Epithelial cell of prostate (primary cell): ENCODE data around the gene GLRX3.
"Not testable (repeated sequence)": the region's sequence is repeated elsewhere in the genome, so short reads cannot be mapped to it uniquely, and the experiment has no call there.

Source experiments
- DNase-seq: peaks from one replicate; pipeline ENCODE4 v3.0.0-alpha.2; 2011; ENCODE audit warnings: low read depth, low spot score
- H3K27ac ChIP-seq: fragments of 450-650 bp; 2 replicates; pipeline ENCODE4 v1.5.1; 2017; ENCODE audit warnings: mild to moderate bottlenecking

Gene GLRX3

DNA sequence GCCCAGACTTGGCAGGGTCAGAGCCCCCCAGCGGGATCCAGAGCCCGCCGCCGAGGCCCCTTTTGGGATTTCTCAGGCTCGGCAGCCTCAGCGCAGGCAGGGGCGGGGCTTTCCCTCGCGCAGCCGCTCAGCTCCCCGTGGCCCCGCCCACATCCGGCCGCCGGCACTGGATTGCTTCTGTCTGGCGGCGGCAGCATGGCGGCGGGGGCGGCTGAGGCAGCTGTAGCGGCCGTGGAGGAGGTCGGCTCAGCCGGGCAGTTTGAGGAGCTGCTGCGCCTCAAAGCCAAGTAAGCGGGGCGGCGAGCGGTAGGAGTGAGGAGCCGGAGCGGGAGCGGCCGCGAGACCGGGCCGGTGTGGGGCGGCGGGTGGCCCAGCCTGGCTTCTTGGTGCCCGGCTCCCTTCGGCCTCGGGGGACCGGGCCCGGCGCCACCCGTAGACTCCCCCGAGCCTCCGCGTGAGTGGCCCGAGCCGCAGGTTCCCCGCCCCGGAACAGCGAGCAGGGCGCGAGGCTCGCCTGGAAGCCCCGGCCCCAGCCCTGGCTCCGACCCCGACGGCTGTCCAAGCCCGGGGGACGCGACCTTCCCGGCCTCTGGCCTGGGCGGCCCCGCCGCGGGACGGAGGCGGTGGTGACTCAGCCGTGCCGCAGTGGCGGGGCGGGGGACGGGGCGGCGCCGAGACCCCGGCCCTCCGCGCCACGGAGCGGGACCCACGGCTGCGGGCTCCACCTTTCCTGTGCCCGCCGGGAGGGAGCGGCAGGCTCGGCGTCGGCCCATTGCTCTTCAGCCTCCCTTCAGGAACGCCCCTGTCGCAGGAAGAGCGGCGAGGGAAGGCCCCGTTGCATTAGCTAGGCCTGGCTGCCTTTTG lies at the start of gene GLRX3:
GLRX3 (plus strand) TSS at position 166 of the 864 bp plus-strand sequence; CDS start at position 196, 30 bp downstream.
- peak; percentile 24 for DNase-seq
- peak within 1 kb of the TSS; percentile 93 for H3K27ac ChIP-seq

DNA sequence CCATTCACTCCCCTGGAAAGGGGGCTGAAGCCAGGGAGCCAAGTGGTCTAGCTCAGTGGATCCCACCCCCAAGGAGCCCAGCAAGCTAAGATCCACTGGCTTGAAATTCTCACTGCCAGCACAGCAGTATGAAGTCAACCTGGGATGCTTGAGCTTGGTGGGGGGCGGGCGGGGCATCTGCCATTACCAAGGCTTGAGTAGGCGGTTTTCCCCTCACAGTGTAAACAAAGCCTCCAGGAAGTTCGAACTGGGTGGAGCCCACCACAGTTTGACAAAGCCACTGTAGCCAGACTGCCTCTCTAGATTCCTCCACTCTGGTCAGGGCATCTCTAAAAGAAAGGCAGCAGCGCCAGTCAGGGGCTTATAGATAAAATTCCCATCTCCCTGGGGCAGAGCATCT lies 45.6 kb upstream of the GLRX3 start:
- not testable (repeated sequence) for H3K27ac ChIP-seq, DNase-seq

DNA sequence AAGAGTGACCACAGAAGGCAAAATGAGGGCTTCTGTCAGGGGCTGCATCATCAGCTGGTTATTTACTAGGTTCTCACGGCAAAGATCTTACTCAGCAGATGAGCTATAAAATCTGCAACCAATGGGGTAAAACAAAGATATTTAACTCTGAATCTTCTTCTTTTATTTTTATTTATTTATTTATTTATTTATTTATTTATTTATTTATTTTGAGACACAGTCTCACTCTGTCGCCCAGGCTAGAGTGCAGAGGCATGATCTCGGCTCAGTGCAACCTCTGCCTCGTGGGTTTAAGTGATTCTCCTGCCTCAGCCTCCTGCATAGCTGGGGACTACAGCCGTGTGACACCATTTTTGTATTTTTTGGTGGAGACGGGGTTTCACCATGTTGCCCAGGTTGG lies 36.8 kb upstream of the GLRX3 start:
- DNase-seq, result no peak
- H3K27ac ChIP-seq, result no peak overlapping the region

DNA sequence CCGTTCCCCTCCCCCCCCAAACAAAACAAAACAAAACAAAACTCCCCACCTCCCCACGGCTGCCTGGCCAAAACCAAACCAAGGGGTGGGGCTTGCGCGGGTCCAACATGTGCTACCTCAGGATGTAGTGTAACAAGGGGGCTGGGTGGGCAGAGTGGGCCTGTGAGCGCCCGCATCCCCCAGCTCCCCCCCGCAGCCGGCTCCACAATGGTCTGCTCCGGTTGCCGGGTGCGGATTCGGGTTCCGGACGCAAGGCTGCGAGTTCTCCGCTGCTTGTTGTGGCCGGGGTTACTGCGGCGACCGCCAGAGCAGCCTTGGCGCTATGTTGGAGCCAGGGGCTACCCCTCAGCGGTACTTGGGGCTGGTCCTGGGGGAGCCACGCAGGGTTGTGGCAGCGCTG lies 30.5 kb upstream of the GLRX3 start:
- DNase-seq, result no peak
- no peak overlapping the region for H3K27ac ChIP-seq

DNA sequence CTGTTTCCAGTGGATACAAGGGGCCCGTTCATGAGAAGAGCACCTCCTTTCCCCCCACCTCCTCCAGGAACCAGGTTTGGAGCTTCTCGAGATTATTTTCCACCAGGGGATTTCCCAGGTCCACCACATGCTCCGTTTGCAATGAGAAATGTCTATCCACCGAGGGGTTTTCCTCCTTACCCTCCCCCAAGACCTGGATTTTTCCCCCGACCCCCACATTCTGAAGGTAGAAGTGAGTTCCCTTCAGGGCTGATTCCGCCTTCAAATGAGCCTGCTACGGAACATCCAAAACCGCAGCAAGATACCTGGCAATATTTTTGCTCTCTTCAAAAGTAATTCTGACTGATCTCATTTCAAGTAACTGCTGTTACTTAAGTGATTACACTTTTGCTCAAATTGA lies 28.0 kb upstream of the GLRX3 start:
- not testable (repeated sequence) for H3K27ac ChIP-seq, DNase-seq

DNA sequence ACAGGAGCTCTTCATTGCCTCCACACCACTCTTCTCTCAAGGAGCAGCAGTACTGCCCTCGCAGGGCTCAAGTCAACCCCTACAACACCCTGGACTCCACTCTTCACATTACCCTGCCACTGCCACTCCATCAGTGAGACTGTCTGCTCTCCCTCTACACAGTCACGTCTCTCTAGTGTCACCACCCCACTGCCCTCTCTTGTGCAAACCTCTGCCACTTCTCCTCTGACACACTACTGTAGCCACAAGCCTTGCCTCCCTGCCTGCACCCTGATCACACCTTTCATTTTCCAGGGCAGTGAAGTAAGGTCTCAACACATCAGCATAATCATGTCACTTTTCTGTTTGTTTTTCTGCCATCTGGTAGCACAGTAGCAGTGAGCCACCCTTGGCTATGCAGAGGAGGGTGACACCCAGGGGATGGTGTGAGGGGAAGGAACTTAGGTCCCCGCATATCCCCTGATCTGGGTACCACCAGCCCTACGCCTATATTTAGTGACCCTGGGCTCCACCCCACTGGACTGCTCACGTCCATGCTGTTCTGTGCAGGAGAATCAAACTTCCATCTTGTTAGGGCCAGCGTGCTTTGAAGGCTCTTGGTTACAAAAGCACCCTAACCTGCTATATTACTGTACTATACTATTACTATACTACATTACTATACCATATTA lies 27.1 kb upstream of the GLRX3 start:
- DNase-seq, result no peak
- H3K27ac ChIP-seq, result no peak overlapping the region

DNA sequence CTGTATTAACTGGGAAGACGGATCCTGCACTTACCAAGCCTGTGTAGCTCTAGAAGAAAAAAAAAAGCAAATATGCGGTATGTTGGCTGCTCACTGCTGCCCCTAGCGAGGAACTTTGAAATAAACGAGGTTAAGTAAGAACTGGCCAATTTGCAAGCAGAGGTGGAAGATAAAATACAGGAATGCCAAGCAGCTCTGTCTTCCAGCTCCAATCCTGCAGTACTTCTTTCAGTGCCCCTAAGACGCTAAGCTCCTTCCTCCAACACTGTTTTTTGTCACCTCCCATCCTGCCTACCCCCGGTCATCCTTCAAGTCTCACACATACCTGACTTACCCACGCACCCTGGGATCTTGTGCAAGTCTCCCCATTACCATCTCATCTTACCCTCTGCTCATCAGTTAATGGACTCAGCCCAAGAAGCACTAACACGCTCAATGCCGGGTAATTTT lies 26.4 kb upstream of the GLRX3 start:
- DNase-seq, result peak; percentile 16

DNA sequence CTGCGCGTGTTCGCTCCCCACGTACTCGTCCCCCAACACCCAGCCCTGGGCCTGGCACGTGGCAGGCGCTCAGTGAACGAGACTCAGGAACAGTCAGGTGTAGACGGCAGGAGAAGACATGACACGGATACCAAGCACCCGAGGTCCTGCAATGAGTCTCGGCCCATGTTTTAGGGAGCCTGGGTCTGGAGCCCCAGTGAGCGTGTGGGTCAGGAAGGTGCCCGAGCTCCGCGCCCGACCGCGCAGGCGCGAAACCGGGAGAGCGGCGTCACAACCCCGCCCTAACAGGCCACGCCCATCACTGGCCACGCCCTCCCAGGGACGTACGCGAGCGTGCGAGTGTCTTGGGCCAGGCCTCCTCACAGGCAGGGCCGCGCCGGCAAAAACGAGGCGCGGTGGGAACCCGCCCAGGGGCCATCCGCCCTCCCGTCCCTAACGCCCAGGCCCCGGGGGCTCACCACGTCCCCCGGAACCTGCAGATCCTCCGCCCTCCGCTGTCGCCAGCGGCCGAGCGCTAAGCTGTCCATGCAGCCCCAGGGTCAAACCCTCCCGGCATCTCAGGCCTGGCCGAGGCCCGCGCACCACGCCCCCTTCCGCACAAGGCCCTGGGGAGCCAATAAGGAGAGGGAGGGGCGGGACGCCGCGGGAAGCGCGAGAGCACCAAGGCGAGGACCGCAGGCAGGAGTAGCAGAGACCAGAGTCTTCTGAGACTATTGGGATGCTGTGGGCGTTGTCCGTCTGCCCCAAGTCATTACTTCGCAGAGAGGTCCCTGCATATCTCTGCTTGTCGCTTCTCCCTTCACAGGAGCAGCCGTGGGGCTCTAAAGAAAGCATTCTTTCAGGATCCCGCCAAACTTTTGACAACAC lies 25.7 kb upstream of the GLRX3 start, which contains the start of gene C10orf143:
C10orf143 (minus strand) TSS at position 585 of the 867 bp plus-strand sequence; CDS start at position 527, 58 bp downstream.
- peak within 1 kb of the TSS; percentile 80 for H3K27ac ChIP-seq
- peak; percentile 89 for DNase-seq

More for the DNA sequence above, 26.4 kb upstream of the GLRX3 start:
- peak overlapping the region; percentile 80 for H3K27ac ChIP-seq

DNA sequence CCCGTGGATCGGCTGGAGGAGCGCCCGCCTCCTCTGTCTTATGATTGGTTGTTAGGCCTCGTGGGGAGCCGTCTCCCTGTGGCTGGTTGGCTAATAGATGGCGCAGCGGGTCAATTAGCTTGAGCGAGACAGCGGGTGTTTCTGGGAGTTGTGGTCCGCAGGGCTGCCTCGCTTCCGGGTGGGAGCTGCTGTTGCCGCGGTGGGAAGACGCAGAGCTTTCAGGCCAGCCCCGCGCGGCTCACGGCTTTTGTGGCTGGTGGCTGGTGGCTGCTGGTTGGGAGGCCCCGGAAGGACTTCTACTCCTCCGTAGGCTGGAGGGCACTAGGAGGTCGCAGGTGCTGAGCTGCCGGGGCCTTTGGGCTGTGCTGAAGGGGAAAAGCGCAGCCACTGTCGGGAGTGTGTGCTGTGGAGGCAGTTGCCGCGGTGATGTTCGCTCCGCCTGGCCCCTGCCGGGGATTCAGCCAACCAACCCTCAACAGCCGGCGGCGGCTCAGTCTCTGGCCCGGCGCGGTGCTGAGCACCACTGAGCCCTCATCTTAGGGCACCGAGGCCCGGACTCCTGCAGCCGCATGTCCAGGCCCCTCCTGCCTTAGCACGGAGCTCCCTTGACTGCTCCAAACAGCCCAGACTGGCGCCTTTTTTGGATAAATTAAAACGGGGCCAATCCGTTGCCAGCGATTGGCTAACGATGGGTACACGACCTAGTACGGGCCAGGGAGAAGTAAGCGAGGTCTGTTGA lies 24.9 kb upstream of the GLRX3 start:
- peak; percentile 84 for DNase-seq

DNA sequence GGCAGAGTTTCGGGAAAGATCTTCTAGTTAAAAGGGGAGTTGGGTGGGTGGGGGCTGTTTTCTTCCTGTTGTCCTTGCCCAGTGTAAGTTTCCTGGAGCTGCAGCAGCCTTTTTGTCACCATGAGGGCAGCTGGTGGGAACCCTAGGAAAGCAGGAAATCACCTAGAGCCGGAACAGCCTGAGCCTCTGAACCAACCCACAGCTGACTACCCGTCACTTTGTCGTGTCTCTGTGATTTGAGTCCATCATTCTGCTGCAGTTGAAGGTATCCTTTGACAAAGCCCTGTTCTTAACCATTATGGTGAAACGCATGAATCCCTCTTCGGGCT lies 24.4 kb upstream of the GLRX3 start:
- no peak for DNase-seq
- H3K27ac ChIP-seq, result peak overlapping the region; percentile 80

More for the DNA sequence above, 24.9 kb upstream of the GLRX3 start:
- peak overlapping the region; percentile 80 for H3K27ac ChIP-seq

DNA sequence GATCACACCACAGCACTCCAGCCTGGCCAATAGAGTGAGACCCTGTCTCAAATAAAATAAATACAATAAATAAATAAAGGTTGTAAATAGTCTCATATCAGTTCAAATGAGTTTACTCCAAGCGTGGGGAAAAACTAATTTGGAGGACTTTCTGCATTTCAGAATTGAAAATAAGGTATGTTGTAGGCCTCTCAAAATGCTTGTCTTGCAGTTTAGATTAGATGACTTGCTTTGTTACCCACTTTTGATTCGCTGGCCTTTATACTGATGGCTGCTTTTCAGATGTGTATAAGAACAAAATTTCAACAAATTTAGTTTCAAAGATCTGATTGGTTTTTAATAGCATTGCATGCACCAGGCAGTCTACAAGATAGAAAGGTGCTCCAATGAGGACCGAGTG lies 23.4 kb upstream of the GLRX3 start:
- DNase-seq, result no peak
- H3K27ac ChIP-seq, result no peak overlapping the region

DNA sequence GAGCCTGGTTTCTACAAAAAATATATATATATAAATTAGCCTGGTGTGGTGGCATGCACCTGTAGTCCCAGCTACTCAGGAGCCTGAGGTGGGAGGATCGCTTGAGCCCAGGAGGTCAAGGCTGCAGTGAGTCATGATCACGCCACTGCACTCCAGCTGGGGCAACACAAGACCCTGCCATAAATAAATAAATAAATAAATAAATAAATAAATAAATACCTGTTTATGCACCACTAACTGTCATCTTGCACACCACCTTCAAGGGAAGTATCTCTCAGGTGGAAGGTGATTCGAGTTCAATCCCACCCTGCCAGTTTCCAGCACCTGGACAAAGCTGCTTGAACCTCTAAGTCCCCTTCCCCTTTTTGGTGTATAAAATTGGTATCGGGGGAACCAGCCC lies 19.2 kb upstream of the GLRX3 start:
- not testable (repeated sequence) for H3K27ac ChIP-seq, DNase-seq

DNA sequence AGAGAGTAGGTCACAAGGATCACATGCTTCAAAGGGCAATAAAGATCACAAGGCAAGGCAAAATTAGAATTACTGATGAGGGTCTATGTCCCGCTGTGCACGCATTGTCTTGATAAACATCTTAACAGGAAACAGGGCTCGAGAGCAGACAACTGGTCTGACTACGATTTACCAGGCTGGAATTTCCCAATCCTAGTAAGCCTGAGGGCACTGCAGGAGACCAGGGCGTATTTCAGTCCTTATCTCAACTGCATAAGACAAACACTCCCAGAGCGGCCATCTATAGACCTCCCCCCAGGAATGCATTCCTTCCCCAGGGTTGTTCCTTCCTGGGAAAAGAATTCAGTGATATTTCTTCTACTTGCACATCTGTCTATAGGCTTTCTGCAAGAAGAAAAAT lies 18.7 kb upstream of the GLRX3 start:
- not testable (repeated sequence) for DNase-seq, H3K27ac ChIP-seq

DNA sequence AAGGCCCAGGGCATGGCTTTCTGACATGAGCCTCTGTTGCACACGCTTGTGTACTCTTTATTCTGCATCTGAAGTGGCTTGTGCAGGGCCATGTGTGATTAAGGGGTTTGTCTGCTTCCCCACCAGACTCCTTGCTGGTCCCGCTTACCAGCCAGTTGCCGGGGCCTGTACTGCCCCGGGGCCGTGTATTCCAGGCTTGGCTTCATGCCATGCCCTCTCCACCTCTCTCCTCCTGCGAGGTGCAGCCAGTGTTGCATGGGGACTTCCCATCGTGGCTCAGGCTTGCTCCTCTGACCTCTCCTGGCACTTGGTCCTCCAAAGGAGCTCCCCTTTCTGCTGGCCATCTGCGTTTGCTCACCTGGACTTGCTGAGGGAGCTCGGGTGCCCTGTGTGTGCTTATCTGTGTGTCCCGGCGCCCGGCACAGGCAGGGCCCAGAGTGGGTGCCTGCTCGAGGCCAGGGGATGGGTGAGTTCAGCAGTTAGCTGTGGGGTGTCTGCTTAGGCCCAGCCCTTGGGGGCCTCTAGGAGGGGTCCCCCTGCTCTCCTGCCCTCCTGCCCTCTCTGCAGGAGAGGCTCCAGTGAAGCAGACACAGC lies 14.6 kb upstream of the GLRX3 start:
- no peak for DNase-seq
- H3K27ac ChIP-seq, result no peak overlapping the region

DNA sequence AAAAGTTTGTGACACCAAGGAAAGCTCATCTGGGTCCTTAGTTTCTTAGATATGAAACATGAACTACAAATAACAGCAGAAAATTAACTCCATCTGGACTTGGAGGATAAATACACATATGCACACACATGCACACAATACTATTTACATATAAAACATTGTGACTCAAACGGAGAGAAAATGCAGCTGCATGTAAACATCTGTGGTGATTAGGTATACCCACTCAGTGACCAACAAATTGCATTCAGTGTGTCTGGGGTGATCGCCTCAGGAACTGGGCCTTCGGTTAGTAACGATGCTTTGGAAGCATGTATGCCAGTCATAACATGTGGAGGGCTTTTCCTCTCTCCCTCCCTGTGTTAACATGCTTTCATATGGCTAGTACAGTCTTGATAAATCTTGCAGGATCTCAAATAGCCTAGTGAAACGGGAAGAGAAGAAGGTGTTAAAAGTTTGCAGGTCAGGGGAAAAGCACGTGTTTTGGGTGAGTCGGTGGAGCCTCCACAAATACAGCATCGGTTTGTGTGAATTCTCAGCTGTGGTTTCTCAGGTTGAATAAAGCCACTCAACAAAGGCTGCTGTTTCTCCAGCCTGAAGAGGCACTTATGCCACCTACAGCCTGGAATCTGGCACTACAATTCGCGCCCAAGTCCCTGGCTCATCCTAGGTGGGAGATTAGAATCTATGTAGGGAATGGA lies 8.7 kb upstream of the GLRX3 start:
- peak; percentile 24 for DNase-seq
- H3K27ac ChIP-seq, result no peak overlapping the region

DNA sequence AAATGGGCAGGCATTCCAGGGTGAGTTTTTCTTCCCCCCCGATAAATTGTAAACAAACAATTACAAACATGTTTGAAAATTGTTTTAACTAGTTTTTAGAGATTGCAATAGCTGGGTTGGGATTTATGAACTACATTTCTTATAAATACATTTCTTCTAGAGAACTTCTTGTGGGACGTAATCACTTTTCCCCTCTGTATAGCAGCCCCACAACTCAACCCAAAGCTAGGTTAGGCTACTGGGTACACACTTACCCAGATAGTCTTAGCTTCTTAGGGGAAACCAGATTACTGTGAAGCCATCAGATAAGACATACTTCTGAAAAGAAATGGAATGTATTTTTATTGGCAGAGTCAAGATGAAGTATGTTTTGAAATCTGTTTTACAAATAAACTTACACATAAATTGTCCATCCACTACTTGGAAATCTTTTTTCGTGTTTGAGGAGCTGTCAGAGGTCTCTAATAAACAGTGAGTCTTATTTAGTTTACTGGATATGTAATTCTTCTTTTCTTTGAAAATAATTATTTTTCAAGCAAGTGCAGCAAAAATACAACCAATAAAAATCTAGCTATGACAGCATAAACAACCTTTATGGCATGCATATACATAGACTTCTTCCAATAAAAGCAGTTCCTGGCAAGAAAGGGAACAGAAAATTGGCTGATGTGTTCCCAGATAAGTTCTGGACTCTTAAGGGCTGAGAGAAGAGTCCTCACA lies 8.0 kb upstream of the GLRX3 start:
- H3K27ac ChIP-seq, result no peak overlapping the region
- no peak for DNase-seq

DNA sequence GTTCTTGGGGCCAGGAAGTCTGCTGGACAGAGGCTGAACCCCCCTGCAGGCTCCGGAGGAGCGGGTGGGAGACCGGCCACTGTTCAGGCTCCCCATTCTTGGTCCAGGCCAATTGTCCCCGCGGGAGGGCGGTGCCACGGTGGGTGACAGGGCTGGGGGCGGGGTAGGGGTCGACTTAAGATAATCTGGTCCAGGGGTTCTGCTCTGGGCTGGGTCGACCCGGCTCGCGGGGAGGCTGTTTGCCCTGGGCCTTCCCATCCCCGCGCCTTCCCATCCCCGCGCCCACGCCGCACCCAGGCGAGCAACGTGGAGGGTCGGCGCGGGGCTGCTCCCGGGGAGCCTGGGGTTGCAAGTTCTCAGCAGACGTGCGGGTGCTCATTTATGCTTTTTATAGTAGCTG lies 7.3 kb upstream of the GLRX3 start:
- DNase-seq, result no peak
- H3K27ac ChIP-seq, result no peak overlapping the region

DNA sequence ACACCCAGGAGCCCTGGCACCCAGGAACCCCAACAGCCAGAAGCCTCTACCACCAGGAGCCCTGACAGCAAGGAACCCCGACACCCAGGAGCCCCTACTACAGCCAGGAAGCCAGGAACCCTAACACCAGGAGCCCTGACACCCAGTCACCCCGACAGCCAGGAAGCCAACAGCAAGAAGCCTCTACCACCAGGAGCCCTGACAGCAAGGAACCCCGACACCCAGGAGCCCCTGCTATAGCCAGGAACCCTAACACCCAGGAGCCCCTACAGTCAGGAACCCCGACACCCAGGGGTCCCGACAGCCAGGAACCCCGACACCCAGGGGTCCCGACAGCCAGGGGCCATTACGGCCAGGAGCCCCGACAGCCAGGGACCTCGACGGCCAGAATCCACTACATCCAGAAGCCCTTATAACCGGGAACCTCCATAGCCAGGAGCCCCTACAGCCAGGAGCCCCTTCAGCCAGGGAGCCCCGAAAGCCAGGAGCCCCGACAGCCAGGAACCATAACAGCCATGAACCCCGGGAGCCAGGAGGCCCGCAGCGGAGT lies 440 bp upstream of the GLRX3 start:
- DNase-seq, result no peak
- peak overlapping the region; percentile 93 for H3K27ac ChIP-seq
